SU-DHL-6 (cell line): Measurements from ENCODE around the gene USP14.

ENCODE experiments used
- CTCF ChIP-seq: fragments of 200-600 bp; sonication (generic); IDR thresholded peaks from one replicate; pipeline ENCODE4 v1.5.1; 2017; ENCODE audit warnings: antibody characterized with exemption, mild to moderate bottlenecking, low read length, moderate library complexity; ENCODE audit not compliant: insufficient read depth, poor library complexity, severe bottlenecking
- EZH2phosphoT487 ChIP-seq: fragments of 200-600 bp; sonication (generic), shearing (Covaris generic); conservative IDR thresholded peaks from 2 replicates; pipeline ENCODE4 v1.6.1; 2018; ENCODE audit warnings: mild to moderate bottlenecking, antibody characterized with exemption, low read length, moderate library complexity, mixed read lengths

- no peak for TF ChIP-seq CTCF
- no peak for TF ChIP-seq EZH2phosphoT487
Observed at GRCh38 chr18:135045-135444, 23.3 kb upstream of the USP14 start.
